ENCODE results near the gene CEMP1.

Gene CEMP1

DNA sequence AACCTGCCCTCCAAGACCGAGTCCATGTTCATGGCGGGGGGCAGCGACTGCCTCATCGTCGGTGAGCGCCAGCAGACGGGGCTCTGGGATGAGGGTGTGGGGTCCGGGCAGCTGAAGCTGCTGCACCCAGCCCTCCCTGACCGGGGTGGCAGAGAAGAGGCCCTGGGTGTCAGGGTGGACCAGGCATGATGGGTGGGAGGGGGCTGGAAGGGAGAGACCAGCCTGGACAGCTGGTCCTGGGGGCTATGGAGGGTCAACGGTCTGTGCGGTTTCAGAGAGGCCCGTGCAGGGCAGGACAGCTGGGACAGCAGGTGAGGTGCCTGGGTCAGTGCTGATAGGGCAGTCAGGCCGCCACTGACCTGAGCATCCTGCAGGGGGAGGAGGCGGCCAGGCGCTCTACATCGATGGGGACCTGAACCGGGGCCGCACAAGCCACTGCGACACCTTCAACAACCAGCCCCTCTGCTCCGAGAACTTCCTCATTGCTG is 30.7 kb downstream of the CEMP1 start:
- no peak for DNase-seq

DNA sequence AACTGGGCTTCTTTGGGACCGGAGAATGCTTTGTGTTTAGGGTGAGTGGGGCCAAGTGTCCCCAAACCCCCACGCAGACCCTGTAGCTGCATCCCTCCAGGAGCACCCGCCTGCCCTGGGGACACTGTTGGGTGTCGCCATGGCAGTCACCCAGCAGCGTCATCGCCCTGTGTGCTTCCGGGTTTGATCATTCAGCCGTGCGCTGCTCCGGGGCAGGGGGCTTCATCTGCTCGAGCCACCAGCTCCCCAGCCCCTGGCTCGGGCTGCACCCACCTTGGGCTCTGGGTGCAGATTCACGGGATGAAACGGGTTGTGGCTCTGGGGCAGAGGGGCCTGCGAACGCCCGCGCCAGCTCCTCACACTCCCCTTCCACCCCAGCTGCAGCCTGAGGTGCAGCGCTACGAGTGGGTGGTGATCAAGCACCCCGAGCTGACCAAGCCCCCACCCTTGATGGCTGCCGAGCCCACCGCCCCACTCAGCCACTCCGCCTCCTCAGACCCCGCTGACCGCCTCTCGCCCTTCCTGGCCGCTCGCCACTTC is 31.2 kb downstream of the CEMP1 start:
- no peak for DNase-seq

DNA sequence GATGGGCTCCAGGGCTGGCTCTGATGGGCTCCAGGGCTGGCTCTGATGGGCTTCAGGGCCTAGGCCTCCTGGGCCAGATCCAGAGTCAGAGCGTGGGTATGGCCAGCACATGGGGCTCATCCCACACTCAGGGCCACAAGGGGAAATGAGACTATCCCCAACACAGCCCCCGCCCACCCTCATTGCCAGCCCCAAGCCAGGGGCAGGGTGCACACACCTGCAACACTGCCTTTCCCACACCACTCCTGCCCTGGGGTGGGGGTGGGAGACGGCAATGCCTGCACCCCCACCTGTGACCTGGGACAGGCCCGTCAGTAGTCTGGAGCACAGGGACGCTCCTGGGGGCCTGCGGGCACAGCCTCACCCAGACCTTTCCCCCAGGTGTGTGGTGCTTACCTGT is 31.8 kb downstream of the CEMP1 start:
- DNase-seq = no peak

- DNase-seq = no peak
These were observed 32.5 kb downstream of the CEMP1 start for GRCh38 chr16:2498531-2499253.

GRCh38 chr16:2497695-2498484 is 33.3 kb downstream of the CEMP1 start:
- no peak for DNase-seq

- DNase-seq = no peak
These were observed 34.0 kb downstream of the CEMP1 start for GRCh38 chr16:2497116-2497630.

- DNase-seq = no peak
These were observed 34.7 kb downstream of the CEMP1 start for GRCh38 chr16:2496223-2497115.

DNA sequence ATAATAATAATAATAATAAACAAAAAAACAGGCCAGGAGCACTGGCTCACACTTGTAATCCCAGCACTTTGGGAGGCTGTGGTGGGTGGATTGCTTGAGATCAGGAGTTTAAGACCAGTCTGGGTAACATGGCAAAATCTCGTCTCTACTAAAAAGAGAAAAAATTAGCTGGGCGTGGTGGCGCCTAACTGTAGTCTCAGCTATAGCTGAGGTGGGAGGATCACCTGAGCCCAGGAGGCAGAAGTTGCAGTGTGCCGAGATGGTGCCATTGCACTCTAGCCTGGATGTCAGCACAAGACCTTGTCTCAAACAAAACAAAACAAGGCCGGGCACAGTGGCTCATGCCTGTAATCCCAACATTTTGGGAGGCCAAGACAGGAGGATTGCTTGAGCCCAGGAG is 36.2 kb downstream of the CEMP1 start:
- no peak for DNase-seq

- no peak for DNase-seq
These were observed 36.6 kb downstream of the CEMP1 start for GRCh38 chr16:2494616-2495015.

DNA sequence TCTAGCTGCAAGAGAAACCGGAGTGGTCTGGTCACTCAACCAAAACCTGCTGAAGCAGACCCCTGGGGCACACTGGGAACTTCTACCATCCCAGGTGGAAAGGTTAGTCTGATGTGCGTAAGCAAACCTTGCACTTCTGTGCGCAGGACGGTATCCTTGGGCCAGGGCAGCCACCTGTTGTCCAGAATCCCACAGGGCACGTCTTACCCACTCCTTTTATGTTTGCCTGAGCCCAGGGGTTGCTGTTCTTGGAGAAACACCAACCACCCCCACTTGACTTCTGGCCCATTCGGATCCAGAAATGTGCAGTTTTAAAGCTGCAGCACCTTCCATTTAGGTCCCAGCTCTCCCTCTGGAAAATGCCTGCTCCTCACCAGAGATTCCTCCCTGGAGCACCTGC is 37.6 kb downstream of the CEMP1 start:
- DNase-seq = no peak

DNA sequence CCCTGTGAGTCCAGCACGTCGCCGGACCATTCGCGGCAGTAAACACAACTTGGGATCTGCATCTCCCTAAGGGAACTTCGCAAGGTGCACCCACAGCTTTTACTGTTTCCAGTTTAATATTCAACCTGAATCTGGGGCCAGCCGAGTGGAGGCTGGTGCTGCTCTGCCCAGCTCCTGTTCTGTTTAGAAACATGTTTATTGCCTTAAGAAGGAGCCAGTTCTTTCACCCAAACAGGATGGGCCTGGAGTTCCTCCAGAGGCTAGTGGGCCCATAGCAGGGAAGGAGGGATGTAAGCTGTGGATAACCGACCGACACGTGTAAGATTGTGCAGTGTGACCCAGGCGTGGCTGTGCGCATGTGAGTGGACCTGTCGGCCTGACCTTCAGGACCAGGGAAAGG is 38.9 kb downstream of the CEMP1 start:
- no peak for DNase-seq

DNA sequence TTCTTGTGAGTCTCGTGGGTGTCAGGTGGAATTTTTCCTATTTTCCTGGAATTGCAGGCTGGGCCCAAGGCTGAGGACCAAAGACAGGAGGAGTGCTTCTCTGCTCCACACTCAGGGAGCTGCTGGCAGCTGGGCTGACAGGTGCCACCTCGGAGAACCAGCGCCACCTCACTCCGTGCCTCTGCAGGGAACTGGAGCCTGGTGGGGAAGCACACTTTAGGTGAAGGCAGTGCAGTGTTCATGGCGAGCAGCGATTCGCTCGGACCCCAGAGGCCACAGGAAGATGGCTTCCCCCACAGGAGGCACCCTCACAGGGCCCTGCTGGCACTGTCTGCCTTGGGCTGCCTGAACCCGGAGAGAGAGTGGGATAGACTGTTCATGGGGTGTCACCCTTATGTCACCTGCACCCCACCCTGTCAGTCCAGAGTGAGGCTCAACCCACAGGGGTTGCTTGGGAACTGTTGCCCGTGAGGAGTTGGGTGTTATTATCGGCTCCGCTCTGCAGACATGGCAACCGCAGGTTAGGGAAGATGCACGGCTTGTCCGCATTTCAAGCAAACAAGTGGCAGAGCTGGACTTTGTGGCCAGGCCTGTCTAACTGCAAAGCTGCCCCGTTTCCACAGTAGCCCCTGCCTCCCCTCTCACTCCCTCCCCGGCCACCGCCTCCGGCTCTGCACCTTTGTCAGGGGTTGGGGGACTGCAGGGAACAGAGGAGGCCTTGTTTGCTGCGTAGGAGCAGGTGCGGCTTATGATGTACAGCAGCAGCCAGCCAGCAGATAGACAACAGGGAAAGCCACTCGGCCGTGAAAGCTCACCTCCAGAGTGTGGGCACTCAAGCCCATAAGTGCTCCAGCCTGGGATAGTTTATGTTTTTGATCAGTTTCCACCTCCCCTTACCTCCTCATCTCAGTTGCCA is 40.8 kb downstream of the CEMP1 start:
- DNase-seq = no peak

DNA sequence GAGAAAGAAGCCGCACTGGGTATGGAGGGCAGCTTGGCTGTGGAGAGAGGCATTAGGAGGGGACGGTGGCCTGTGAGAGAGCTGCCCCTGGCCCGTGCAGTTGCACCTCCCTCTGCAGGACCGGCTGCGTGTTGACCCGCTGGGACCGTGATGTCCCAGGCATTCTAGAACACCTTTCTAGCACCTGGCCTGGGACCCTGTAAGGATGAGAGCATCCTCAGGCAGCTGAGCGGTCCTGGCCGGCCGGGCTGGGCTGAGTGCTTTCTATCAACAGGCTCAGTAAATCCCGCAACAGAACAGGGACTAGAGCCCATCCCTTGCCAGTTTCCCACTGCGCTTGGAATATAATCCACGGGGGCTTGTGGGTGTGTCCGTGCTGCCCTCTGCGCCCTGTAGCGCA is 41.6 kb downstream of the CEMP1 start:
- no peak for DNase-seq

DNA sequence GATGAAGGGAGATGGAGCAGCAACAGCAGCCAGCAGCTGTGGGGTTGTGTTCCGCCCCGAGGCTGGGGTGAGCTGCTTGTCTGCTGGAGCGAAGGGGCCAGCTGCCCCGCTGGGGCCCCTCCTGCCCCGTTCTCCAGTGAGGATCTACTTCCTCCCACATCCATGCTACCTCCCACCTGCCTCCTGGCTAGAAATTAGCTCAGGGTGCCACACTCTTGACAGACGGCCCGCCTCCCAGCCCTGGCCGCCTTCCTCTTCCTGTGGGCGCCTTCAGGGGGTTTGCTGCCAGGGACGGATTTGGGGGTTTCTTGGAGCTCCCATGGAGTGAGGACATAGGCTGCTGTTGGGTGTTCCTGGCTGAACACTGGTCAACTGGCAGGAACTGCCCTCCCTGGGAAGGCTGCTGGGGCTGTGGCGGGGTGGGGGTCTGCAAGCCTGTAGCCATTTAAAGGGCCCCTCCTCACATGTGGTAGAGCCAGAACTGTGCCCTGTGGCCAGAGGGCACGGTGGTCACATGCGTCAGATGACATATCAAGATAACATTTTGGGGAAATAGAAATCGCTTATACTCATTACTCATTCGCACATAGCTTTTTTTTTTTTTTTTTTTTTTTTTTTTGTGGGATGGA is 43.2 kb downstream of the CEMP1 start:
- no peak for DNase-seq

DNA sequence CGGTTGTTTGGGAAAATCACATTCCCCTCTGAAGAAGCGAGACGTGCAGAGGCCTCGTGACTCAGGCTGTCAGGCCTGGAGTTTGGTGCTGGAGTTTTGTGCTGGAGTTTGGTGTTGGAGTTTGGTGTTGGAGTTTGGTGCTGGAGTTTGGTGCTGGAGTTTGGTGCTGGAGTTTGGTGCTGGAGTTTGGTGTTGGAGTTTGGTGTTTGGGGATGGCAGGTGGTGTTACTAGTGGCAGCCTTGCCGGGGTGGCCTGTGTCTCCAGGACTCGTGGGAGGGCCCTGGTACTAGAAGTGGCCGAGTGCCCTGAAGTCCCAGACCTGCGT is 43.7 kb downstream of the CEMP1 start:
- no peak for DNase-seq

DNA sequence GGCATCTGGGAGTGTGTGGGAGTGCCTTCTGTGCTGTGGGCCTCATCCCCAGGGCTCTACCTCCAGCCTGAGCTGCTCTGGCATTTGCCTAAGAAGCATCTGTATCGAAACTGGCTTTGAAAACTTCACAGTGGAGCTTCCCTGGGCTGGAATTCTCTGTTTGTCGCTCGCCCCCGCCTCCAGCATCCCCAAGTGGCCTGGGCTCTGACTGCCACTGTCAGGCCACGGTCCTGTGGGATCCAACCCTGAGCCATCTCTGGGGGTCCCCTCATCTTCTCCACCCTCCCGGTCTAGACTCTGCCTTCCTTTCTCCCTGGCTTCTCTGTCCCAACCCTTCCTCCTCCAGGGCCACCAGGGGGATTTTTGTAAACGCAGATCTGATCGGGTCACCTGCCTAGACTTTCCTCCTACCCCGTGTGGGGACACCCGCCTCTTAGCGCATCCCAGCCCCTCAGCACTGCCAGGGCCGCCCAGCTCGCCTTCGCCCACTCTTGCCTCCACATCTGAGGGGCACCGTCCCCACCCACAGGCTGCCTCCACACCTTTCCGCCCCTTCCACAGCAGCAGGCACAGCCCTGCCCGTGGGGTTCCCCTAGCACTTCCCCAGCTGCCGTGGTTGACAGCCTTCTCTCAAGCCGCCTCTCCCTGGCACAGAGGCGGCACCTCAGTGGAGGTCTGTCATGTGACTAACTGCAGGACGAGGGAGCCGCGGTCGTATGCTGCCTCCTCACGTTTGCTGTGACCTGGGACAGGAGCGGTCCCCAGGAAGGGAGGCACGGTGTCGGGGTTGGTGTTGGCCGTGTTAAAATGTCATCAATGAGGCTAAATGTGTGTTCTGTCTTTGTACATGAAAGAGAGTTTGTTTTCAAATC is 44.3 kb downstream of the CEMP1 start:
- DNase-seq = no peak

DNA sequence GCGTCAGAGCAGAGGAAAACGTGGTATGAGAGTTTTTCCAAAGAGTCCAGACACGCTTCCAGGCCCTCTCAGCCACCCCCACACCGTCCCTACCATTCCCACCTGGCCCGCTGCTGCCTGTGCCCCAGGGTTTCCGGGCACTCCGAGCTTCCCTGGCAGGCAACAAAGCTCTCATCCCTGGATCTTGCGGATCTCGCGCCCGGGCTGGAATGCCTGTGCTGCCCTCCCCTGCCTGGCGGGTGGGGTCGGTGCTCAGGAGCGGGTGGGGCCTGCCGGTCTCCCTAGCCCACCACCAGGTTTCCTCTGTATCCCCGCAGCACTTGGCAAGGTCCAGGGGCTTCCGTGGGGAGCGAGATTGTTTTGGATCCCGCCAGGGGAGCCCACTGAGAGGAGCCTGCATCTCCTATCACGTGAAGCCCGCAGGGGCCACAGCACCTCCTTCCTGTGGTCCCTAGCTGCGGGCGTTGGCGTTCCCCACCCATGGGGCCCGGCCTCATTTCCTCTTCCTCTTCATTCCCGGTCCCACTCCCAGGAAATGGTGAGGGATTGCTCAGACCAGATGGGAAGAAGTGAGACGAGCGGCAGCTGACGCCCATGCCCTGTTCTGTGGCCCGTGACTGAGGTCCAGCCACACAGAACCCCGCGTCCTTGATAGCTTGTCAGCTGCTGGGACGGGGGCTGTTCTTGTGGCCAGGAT is 45.2 kb downstream of the CEMP1 start:
- DNase-seq = no peak

DNA sequence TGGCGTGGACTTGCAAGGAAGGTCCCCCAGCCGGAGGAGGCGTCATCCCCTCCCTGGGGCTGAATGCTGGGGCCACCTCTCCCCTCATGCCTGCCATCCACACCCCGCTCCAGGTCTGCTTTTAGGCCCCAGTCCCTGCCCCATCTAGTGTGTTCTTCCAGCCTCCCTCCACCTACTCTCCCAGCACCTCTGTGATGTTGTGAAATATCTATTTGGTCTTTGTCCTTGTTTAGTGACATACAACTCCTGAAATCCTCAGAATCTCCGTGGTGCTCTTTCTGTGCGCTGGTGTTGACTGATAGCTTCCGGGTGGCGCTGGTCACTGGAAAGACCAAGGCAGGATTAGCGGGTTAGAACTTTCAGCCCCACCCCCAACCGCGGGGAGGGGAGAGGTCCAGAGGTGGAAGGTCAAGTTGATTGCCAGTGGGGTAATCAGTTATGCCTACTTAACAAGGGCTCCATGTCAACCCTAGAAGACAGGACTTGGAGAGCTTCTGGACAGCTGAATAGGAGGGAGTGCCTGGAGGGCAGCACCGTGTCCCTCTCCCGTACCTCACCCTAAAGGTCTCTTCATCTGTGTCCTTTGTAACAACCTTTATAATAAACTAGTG is 46.2 kb downstream of the CEMP1 start:
- no peak for DNase-seq

Measured in NCI-H69 (cell line).